ENCODE measurements around the gene NHERF2.
A peak's percentile ranks its signal among the peaks of the same experiment; 100 is the strongest.

NHERF2 gene

DNA sequence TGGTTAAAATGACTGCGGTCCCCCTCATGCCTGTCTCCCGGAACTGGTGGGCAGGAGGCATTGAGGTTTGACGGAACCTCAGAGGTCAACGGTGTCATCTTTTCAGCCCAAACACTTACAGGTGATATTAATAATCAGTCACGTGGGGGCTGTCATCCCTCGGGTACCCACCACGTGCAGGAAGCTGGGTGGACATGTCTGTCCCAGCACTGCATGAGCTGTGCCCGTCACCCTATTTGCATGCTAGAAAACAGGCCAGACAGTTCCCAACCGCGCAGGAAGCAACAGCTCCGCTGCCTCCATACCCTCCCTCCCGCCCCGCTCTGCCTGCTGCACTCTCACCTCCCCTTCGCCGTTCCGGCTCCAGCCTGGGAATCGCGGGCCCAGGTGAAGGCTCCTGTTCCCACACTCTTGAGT is 35.6 kb upstream of the NHERF2 start:
- DNase-seq, result peak; percentile 71

DNA sequence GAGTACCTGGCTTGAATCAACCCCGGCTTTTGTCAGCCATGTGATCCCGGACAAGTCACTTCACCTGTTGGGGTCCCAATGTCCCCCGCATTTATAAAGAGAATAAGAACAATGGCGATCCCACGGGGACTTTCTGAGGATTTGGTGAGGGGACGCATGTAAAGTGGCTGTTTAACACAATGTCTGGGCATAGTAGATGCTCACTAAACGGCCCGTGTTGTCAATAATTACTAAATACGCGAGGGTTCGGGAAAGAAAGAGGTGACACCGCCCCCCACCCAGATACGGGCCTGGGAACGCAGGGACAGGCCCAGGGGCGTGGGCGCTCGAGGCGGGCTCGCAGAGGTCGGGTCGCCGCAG is 35.1 kb upstream of the NHERF2 start:
- peak; percentile 17 for DNase-seq

DNA sequence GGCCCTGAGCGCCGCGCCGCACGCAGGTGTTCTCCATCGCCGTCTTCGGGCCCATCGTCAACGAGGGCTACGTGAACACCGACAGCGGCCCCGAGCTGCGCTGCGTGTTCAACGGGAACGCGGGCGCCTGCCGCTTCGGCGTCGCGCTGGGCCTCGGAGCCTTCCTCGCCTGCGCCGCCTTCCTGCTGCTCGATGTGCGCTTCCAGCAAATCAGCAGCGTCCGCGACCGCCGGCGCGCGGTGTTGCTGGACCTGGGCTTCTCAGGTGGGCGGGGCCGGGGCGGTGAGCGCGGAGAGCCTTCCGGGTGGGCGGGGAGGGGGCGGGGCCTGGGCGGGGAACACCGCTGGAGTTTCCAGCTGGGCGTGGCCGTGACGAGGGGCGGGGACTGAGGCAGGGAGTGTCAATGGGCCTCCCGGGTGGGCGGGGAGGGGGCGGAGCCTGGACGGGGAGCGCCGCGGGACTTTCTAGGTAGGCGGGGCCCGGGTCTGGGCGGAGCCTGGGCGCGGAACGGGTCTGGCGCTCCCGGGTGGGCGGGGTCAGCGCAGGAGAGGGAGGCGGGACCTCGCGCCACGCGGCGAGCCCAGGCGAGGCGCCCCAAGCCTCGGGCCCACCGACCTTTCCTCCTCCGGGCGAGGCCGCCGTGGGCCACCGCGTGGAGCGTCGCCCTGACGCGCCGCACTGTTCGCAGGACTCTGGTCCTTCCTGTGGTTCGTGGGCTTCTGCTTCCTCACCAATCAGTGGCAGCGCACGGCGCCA is 34.6 kb upstream of the NHERF2 start:
- DNase-seq, result peak; percentile 98

DNA sequence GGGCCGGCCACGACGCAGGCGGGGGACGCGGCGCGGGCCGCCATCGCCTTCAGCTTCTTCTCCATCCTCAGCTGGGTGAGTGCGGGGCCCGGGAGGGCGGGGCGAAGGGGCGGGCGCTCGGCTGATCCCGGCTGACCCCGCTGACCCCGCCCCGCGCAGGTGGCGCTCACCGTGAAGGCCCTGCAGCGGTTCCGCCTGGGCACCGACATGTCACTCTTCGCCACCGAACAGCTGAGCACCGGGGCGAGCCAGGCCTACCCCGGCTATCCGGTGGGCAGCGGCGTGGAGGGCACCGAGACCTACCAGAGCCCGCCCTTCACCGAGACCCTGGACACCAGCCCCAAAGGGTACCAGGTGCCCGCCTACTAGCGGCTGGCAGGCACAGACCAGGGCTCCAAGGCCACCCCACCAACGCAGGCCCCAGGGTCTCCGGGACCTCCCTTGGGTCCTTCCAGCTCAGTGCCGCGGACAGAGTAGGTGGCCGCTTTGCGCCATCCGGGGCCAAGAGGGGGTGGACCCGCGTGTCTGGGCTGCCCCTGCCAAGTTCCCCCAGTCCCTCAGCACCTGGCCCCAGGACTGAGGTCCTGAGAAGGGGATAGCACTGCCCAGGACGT is 33.9 kb upstream of the NHERF2 start:
- no peak for DNase-seq

DNA sequence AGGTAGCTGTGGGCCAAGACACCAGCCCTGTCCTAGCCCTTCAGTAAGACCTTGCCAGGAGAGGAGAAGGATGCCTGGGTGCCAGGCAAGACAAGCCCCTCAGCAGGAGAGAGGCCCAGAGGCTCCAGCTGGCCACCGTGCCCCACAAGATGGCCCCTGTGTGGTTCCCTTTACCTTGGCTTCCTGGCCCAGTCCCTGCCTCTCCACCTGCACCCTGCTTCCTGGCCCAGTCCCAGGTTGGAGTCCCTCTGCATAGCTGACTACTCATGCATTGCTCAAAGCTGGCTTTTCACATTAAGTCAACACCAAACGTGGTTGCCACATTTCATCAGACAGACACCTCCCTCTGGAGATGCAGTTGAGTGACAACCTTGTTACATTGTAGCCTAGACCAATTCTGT is 33.0 kb upstream of the NHERF2 start:
- DNase-seq, result peak; percentile 23

DNA sequence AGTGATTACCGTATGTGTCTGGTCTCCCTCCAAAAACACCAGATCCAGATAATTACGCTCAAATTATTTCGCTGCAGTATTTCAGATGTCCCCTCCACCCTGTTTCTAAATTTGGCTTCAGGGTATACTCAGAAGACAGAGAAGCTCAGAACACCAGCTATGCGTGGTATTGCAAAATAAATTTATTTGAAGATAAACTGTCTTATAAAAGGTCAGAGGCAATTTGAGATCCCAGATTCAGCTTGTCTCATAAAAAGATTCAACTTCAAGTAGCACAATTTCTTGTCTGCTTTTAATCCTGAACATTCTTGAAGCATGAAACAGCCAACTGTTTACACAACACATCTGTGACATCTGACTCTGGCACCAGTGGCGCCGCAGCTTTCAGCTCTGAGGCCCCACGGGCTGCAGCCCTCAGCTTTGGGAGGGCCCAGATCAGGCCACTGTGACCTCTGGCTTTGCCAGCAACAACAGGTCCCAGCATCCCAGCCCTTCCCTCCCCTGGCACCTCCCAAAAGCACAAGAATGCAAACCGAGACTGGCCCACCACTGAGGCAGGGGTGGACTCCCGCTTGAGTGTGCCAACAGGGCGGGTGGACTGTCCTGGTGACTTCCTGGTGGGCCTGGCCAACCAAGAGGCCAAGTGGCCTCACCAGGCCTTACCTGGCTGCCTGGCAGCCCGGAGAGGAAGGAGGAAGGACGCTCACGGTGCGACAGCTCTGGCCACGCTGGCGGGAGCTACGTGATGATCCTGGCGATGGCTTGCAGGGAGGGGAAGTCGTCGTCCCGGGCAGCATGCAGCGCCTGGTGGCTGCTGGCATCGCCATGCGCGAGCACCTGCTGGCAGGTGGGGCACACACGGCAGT is 29.0 kb upstream of the NHERF2 start:
- DNase-seq, result no peak

DNA sequence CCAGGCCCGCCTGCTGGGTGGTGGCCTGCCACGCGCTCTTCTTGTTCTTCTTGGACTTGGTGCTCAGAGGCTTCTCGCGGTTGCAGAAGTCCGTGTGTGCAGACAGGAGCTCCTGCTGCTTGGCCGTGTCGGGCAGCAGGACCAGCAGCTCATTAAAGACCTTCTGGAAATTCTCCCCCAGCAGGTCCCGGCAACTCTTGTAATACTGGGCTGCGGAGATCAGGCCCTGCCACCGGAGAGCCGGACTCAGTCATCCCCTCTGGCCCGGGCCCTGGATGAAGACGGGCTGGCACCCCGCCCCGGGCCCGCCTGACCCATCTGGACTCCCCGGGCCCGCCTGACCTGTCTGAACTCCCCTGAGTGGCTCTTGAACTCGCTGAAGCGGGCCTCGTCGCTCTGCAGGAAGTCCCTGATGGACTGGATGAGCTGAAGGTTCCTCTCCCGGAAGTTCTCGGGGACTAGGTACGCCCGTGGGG is 28.3 kb upstream of the NHERF2 start:
- no peak for DNase-seq

DNA sequence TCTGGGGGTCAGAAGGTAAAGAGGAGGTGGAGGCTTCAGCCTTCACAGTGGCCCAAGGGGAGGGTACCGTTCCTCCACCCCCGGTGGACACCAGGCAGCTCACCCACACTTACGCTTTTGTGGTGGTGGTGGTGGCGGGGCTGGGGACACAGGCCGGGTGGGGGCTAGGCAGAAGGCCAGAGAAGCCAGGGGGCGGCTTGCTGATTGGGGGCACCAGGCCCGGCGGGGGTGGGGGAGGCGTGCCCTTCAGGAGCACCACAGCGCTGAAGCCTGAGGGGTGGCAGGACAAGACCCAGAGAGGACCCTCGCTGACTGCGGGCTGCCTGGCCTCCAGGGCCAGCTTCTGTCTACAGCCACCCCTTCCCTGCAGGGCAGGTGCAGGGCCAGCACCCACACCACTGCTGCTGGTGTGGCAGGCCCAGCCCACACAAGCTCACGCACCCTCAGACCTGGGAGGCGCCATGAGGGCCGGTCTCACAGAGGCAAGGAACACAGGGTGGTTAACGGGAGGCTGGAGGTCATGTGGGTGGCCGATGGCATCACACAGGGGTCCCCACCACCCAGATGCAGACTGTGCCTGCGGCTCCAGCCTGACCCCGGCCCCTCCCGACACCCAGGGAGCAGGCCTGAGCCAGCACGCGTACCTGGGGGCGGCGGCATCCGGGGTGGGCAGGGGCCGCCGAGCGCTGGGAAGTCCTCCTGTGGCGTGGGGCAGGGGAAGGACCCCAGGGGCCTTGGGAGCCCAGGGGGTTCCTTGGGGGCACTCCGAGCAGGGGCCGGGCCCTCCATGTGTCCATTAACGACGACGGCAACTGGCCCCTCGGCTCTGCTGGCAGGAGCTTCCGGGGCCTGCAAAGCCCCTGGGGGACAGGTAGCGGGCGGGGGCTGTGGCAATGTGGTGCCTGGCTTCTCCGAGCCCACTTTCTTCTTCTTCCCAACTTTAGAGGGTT is 27.6 kb upstream of the NHERF2 start:
- no peak for DNase-seq

DNA sequence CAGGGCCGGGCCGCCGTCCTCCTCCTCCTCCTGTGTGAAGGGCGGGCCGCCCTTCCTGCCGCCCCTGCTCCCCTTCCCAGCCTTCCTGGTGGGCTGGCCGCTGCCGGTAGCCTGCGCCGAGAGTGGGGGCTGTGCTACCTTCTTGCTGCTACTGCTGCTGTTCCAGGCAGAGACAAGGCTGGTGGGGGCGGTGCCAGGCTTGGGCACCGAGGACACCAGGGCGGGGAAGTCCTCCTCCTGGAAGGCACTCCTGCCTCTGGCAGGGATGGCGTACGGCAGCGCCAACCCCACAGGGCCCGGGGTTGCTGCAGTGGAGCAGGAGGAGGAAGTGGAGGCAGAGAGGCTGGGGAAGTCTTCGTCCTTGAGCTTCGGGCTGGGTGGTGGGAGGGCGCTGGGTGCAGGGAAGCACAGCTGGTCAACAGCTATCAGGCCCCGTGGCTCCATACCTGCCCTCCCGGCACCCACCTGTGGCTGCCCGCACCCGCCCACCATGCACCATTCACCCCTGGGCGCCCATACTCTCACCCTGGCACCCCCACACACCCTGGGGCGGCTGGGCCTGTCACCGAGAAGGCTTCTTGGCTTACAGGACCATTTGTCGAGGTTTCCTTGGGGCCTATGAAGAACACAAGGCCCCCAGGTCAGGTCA is 26.7 kb upstream of the NHERF2 start:
- no peak for DNase-seq

DNA sequence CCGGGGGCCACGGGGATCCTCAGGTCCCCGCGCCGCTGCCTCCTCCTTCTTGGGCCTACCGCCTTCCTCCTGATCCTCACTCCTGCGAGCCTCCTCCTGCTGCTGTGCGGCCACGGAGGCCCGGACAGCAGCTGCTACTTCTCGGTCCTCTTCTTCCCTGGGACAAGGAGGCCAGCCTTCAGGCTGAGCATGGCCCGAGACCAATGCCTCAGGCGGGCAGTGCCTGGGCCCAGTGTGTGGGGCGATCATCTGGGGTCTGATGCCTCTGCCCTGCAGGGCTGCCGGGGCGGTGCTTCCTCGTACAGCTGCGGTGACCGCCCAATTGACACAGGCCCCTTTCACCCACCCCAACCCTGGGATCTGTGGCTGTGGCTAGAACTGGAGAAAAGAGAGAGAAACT is 25.7 kb upstream of the NHERF2 start:
- DNase-seq, result no peak

DNA sequence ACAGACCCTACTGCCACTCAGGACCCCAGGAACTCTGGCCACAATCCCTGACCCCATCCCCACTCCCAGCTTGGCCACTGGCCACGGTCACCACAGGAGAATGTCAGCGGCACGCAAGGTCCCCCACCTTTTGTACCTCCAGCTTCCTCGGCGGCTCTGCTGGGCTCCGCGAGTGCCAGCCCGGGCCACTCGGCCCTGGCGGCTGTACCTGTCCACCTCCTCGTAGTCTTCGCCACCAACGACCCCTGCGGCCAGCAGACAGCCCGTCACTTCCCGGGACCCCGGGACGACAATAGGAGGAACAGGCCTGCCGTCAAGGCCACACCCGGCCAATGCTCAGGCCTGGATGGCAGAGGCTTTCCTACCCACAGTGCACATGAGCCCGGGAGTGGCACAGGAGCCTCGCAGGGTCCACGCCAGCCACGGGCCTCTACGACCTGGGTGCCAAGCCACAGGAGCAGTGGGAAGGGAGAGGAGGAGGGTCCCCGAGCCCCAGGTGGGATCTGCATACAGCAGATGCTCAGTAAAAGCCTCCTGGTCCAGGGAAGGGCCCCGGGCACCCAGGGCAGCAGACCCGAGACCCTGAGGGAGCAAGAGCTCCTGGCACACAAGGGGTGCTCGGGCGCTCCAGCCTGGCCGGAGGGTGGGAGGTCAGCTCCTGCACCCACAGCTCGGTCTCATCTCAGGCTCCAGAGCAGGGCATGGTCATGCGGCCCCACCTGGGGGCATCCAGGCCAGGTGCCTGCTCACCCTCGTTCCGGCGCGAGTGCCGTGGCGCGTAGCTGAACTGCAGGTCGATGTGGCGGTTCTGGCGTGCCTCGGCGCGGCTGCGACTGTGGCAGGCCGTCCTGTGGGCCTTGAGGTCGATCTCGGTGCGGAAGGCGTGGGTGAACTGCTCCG is 25.0 kb upstream of the NHERF2 start:
- DNase-seq, result no peak

DNA sequence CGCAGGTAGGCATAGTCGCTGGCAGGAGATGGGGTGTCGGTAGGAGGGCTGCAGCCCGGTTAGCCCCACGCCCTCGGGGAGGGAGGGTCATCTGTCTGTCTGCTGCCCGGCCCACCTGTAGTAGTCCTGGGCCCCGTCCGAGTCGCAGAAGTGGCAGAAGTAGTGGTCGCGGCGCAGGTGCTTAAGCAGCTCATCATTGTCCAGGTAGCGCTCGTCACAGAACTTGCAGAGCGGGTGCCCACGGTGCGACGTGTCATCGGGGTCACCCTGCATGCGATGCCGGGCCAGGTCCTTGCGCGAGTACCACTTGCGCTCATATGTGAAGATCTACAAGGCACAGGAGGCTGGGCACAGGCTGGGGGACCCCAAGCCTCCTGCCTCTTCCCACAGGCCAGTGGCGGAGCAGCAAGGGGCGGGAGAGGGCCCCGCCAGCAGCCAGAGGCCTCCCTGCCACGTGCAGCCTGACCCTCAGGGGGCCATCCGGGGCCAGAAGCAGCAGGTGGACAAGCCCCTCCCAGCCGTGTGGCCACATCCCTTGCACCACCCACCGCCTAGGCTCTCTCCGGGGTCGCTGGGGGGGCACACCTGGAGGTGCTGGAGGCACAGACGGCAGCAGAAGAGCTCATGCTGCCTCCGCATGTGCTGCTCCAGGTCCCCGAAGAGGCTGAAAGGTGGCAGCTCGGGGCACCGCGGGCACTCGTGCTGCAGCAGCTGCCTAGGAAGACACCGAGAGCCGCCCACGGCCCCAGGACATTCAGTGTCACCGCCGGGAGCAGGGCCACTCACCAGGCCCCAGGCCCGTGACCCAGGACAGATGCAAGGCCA is 24.1 kb upstream of the NHERF2 start:
- no peak for DNase-seq

DNA sequence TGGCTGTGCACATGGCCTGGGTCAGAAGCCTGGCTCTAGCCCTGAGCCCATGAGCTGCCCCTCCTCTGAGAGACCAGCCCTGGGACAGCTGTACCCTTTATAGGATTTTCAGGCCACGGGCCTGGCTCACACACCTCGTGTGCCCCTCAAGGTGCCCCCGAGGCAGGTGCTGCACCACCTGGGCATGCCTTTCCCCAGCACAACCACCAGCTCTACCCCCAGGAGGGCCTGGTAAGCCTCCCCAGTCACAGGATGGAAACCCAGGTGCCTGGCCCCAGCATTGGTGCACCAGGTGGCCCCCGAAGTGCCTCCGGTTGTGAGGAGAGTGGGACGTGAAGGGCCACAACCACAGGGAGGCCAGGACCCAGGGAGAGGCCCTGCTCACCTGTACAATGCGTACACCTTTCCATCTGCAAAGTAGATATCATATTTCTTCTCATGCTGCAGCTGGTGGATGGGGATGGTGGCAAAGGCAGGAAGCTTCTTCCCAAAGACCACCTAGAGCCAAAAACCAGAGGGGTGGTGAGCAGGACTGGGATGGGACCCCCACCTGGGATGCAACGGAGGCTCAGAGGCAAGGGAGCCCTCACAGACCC is 23.4 kb upstream of the NHERF2 start:
- no peak for DNase-seq

DNA sequence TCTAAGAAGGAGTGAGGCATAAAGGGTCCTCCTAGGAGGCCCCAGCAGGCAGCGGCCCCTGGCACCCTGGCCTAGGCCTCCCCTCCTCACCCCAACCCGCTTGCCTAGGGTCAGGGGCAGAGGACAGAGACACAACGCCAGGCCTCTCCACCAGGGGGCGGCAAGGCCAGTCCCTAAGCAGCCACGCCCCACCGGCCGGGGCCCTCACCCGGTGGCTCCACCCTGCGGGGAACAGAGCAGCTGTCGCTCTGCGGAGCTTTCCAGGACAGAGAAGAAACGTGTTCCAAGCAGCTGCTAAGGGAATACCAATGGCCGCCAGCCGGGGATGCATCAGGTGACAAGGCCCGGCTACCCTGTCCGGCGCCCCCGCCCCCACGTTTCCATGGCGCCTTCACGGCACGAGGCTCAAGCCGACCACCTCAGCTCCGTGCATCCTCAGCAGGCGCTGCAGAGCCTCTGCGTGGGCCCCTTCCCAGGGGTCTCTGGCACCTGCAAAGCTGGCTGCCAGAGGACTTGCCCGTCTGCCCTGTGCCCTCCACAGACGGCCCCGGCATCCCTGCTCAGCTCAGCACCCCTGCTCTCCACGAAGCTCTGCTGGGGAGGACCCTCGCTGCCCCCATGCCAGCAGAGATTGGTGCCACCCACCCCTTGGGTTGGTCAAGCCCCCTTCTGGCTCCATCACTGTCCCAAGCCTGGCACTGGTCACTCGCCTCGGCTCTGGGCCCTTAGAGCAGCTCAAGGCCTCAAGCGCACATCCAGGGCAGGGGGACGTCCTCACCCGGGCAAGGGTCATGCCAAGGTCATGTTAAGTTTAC is 22.7 kb upstream of the NHERF2 start:
- DNase-seq, result peak; percentile 88

DNA sequence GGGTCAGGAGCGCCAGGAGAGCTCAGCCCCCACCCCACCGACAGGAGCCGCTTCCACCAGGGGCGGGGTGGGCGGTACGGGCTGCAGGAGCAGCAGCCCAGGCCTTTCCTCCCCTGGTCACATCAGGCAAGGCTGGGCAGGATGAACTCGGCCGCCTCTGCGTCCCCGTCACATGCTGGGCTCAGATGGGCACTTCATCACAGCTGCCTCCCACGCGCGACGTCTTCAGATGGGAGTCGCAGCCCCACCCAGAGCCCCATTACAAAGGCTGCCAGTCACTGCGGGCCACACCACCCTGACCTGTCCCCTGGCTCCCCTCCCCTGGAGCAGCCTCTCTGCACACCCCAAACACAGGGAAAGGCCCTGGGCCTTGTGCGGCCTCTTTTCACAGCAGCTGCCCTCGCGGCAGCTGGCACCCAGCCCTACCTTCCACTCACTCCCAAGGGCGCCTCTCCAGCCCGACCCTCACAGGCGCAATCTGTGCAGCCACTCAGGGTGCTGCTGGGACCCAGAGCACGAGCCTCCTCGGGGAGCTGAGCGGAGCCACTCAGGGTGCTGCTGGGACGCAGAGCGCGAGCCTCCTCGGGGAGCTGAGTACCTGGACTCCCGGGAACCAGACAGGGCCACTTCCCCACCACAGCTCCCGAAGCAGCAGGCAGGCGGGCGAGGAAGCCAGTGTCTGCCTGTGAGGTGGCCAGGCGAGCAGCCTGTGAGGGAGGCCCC is 21.7 kb upstream of the NHERF2 start:
- DNase-seq, result no peak

DNA sequence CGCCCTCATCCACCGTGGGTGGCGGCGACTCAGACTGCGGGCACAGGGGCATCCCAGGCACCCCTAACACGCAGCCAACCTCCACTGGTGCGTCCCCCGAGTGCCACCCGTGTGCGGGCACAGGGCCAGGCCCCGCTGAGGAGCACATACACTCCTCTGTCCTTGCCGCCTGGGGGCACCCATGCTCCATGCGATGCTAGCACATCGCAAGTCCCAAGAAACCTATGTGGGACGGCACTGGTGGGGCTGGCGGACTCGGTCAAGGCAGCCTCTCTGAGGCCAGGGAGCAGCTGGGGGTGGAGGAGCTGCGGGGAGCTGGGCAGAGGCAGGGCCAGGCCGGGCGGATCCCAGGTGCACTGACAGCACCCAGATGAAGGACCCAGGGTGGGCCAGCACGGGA is 21.1 kb upstream of the NHERF2 start:
- no peak for DNase-seq

DNA sequence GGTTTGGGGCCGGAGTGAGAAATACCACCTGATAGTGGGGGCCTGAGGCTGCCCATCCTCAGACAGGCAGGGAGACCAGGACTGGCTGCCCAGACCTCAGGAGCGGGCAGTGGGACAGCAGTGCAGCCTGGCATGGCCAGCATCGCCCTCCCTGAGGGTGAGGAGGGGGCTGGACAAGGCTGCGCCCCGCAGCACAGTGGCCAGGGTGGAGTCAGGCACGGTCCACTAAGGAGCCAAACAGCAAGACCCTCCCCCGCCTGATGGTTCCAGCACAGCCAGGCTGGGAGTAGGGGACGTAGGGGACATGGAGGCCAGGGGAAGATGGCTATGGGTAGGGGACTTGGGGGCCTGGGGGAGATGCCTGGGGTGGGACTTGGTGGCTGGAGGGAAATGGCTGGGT is 20.4 kb upstream of the NHERF2 start:
- no peak for DNase-seq

Data from CD4-positive, alpha-beta T cell treated with Interleukin-10 for 1 hour (primary cell).